Right kidney (tissue), 1 donor: Measurements from ENCODE around the gene NSDHL.

Experiments used
- DNase-seq: peaks from one replicate; pipeline ENCODE4 v3.0.0-alpha.2; 2016

The NSDHL gene

DNA sequence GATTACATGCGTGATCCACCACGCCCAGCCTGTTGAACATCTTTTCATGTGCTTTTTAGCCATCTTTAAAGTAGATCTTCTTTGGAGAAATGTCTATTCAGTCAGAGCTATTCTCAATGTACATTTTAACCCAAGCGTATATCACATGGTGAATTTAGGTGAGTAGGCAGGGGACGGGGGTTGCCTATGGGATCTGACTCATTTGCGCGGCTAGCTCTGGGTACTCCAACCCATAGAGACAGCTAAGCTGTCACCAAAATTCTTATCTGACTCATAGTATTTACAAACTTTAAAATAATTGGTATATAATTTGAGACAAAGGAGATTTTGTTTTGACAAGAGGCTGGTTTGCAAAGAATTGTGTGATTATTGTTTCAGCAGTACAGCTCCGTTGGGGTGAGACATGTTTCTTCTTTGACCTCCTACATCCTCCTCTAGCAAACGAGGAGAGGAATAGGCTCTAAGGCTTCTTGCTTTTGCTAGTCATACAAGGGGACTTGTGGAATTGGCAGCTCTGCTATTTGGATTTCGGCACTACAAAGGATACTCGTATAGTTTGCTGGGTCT is 12.0 kb downstream of the NSDHL start:
- DNase-seq, result no peak

DNA sequence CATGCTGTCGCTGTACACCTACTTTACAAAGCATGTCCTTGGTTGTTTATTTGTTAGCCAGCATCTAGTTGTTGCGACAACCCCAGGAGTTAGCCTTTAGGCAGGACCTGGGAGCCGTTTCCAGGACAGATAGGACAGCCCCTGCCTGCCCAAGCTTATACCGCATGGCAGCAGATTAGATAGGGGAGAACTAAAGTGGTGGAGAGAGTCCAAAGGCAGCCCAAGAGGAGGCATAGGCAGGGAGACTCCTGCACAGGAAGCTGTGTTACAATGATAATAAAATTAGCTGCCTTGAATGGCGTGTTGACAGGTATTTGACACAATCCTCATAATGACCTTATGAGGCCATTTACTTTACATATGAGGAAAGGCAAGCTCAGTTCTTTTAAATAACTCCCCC is 13.0 kb downstream of the NSDHL start:
- no peak for DNase-seq

GRCh38 chrX:152844256-152844655 is 13.4 kb downstream of the NSDHL start:
- DNase-seq, result no peak

DNA sequence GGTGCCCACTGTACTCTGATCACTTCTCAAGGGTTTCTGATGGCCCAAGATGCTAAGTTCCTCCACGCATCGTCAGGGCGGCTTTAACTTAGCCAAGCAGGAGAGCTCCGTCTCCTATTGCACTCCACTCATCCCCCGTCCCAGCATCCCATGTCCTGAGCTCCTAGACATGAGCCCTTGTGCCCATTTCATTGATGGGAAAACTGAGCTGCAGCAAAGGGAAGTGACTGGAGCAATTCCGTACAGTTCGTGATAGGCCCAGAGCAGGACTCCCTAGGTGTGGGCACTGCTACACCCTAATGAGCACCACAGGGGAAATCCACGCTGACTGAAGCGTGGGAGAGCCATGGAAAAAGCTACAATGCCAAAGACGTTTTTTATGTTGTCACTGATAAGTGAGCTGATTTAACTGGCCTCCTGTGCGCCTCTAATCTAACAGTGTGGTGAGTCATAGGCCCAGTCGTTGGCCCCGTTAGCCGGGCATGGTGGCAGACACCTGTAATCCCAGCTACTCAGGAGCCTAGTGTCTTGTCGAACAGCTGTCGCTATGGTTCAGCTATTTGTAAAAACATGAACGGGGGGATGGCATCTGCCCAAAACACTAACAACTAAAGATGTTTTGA is 14.9 kb downstream of the NSDHL start:
- no peak for DNase-seq

- no peak for DNase-seq
Measured at GRCh38 chrX:152847281-152847680, 16.4 kb downstream of the NSDHL start.

DNA sequence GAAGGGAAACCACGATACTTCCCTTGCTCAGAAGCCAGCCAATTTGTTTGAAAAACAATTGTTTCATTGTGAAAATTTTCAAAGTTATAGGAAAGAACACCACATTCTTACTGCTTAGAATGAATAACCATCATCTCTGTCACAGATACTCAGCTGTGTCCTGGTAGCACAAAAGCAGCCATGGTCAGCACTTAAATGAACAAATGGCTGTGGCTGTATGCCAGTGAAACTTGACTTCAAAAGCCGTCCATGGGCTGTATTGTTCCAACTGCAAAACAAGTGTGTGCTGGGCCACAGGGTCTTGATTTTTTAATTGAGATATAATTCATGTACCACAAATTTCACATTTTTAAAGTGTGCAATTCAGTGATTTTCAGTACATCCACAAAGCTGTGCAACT is 19.6 kb downstream of the NSDHL start:
- no peak for DNase-seq

DNA sequence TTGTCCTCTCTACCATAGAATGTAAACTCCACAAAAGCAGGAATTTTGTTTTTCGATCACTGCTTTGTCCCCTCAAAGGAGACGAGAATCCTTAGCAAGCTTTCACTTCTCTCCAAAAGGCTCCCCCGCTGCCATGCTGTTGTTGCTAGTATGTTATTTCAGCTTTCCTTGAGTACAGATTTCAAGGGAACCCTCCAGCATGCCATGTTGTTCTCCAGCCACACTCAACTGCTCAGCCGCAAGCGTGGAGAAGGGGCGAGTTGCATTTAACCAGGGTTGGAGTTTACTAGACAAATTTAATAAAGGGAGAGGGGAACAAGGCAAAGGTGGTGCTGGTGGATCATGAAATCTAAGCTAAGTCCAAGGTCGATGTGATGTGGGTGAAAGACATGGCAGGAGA is 23.1 kb downstream of the NSDHL start:
- DNase-seq, result no peak

DNA sequence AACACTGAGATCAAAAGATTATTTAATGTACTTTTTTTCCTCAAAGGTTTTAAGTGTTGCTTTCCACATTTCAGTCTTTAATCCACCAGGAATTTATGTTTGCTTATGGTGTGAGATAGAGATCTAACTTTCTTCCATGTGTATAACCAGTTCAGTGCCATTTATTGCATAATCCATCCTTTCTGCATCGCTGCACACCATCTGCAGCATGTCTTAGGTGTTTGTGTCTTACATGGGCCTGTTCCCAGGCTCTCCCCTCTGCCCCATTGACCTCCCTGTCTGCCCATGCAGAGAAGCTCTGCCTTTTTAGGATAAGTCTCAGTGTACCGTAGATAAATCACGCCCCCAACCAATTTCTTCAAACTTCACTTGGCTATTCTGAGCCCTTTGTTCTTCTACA is 30.3 kb downstream of the NSDHL start:
- DNase-seq, result no peak

DNA sequence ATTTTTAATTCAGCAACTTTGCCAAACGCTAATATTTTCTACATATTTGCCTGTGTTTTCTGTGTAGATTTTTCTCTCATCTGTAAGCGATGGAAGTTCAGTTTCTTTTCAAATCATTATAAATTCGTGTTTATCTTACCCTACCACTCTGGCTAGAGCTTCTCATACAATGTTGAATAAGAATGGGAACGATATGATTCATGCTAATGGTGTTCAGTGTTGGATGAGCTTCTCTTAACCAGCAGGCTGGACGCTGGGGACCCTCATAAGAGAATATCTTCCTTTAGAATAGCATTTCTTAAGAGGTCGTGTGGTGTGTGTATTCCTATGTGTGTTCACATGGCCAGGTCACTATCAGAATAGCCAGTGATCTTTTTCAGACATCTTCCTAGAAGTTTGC is 31.0 kb downstream of the NSDHL start:
- DNase-seq, result no peak

GRCh38 chrX:152865232-152865920 is 34.5 kb downstream of the NSDHL start:
- no peak for DNase-seq

DNA sequence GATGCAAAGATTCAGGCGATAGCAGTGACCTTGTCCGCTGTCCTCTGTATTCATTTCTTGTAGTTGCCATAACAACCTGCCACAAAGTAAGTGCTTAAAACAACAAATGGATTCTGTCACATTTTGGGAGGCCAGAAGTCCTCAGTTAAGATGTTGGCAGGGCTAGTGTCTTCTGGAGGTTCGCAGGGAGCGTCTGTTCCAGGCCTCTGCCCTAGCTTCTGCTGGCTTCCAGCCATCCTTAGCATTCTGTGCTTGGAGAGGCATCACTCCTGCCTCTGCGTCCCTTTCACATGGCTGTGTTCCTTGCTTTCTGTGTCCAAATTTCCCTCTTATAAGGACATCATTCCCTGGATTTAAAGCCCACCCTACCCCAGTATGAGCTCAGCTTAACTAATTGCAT is 35.5 kb downstream of the NSDHL start:
- DNase-seq, result no peak

GRCh38 chrX:152869972-152870371 is 39.1 kb downstream of the NSDHL start:
- DNase-seq, result no peak

- no peak for DNase-seq
Measured at GRCh38 chrX:152871260-152871659, 40.4 kb downstream of the NSDHL start.

GRCh38 chrX:152872522-152872921 is 41.7 kb downstream of the NSDHL start:
- DNase-seq, result no peak

GRCh38 chrX:152873361-152873760 is 42.5 kb downstream of the NSDHL start:
- no peak for DNase-seq

DNA sequence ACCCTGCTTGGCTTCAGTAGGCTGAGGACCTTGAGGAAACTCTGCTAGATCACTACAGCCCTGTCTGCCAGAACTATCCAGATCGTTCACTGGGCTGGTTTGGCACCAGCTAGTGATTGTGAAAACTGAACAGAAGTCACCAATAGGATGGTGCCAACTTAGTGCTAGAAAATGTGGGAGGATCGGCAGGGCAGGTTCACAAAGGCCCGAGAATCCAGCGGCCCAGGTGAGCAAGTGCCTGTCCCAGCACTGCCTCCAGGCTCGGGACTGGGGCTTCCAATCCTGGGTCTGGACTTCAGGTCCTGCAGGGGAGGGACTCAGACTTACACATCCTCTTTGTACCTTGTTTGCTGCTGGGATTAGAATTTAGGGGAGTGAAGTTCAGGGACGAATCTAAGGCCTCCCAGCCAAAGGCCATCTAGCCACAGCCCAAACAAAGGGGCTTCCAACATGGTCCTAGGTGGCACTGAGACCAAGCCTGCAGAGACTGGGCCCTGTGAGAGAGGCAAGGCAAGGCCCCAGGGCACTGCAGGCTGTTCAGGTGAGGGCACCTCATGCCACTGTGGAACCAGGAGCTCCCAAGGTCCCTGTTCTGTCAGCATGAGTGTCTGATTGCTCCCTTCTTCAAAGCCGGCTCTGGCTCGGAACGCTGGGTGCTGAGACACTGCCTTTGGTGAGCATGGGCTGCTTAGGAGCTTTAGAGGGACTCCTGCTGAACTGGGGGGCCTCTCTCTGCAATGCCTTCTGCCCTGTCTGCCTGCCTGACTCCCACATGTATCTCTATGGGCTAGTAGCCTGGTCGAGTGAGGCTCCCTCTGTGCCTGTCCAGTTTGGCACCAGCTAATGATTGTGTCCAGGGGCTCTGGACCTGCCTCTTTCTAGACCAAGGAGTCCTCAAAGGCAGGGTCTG is 46.3 kb downstream of the NSDHL start:
- no peak for DNase-seq

- DNase-seq, result no peak
Measured at GRCh38 chrX:152878976-152879755, 48.3 kb downstream of the NSDHL start.

- DNase-seq, result no peak
Measured at GRCh38 chrX:152881289-152881688, 50.4 kb downstream of the NSDHL start.

GRCh38 chrX:152884171-152884570 is 53.3 kb downstream of the NSDHL start:
- DNase-seq, result no peak

DNA sequence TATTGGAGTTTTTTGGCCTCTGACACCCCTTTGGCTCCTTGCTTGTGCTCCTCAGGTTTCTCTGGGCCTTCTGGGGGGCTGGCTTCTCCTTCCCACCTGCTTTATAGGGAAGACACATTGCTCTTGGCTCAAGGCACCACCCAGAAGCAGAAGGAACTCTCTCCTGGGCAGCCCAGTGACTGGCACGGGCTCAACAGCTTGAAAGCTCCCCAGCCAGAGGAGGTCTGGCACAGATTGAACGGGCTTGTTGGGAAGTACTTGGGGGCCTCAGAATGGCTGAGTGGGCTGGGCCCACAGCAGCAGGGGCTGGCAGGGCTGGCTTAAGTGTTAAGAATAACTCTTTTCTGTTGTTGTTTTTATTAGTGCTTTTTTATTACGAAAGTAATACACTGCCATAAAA is 55.9 kb downstream of the NSDHL start:
- no peak for DNase-seq

GRCh38 chrX:152892499-152892898 is 61.6 kb downstream of the NSDHL start:
- no peak for DNase-seq
